Measurements from ENCODE around the gene SLA2. TPM values are rescaled to one million over a fixed set of nuclear protein-coding genes. Genes with fewer than 3 reads are reported as not detected.

Gene SLA2
- total and polyA plus RNA-seq, 2 of the 4 experiments (the other 2 are of a cell fraction), result 0.03 TPM; not detected in 1

DNA sequence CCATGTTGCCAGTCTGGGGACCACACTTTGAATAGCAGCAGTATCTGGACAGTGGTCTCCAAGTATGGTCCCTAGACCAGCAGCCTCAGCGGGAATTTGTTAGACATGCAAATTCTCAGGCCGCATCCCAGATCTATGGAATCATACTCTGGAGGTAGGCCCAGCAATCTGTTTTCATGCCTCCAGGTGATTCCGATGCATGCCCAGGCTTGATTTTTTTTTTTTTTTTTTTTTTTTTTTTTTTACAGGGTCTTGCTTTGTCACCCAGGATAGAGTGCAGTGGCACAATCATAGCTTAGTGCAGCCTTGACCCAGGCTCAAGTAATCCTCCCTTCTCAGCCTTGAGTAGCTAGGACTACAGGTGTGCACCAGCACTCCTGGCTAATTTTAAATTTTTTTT, 682 bp upstream of the SLA2 start (continued):
- TF ChIP-seq, protein P1, sequence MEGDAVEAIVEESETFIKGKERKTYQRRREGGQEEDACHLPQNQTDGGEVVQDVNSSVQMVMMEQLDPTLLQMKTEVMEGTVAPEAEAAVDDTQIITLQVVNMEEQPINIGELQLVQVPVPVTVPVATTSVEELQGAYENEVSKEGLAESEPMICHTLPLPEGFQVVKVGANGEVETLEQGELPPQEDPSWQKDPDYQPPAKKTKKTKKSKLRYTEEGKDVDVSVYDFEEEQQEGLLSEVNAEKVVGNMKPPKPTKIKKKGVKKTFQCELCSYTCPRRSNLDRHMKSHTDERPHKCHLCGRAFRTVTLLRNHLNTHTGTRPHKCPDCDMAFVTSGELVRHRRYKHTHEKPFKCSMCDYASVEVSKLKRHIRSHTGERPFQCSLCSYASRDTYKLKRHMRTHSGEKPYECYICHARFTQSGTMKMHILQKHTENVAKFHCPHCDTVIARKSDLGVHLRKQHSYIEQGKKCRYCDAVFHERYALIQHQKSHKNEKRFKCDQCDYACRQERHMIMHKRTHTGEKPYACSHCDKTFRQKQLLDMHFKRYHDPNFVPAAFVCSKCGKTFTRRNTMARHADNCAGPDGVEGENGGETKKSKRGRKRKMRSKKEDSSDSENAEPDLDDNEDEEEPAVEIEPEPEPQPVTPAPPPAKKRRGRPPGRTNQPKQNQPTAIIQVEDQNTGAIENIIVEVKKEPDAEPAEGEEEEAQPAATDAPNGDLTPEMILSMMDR (conservative IDR thresholded peaks at IDR 0.05; ENCODE audit: low read depth, low read length), result no peak
- no peak for TF ChIP-seq RFX5 (IDR thresholded peaks at IDR 0.05; ENCODE audit: low read depth, low read length)

DNA sequence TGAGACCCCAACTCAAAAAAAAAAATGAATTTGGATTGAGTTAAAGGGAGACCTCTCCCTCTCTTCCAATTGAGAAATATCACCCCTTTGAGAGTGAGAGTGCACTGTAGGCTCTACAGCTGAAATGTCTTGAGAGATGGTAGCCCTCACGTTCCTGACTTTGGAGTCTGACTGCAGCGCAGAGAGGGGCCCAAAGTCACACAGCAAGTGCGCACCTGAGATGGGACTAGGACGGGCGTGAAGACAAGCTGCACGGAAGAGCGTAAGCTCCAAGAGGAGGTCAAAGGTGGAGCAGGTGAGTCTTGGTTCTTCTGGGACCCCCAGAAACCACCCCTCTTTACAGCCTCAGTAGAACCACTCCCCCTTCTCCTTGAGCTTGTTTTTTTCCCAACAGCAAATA, 643 bp downstream of the SLA2 start:
- CTCF ChIA-PET, result no interaction called here

More for the DNA sequence above, 643 bp downstream of the SLA2 start:
- no TSS peak for BruUV-seq (replicated peaks)
- Histone ChIP-seq H3K14ac (replicated peaks; ENCODE audit: low read depth, low read length) (no peak overlapping the region), H4K5ac (ENCODE audit: low read depth, low read length) (no peak overlapping the region), H3K4me3 (ENCODE audit: insufficient read depth, low read depth, low read length) (no peak overlapping the region), H2BK120ac (ENCODE audit: low read depth, low read length) (no peak overlapping the region), H2AK5ac (ENCODE audit: low read depth, low read length) (no peak overlapping the region), H3K9ac (ENCODE audit: low read depth, low read length) (no peak overlapping the region), H4K20me1 (ENCODE audit: insufficient read depth, low read length) (no peaks in the 10 kb centered on the region), H3K9me1 (ENCODE audit: insufficient read depth, low read length) (no peaks in the 10 kb centered on the region), H2BK20ac (ENCODE audit: low read depth, low read length) (no peak overlapping the region), H3K79me1 (ENCODE audit: low read depth in 1 of 2, low read length in 2 of 2) (no peaks in the 10 kb centered on the region), H3K18ac (ENCODE audit: low read depth, low read length) (no peak overlapping the region), H2AK9ac (replicated peaks; ENCODE audit: low read depth, low read length, poor library complexity) (no peak overlapping the region), H2AFZ (replicated peaks; ENCODE audit: low read length, poor library complexity) (no peak overlapping the region), H4K8ac (ENCODE audit: low read depth in 2 of 2, low read length in 2 of 2) (no peak overlapping the region), H3K9me3 (ENCODE audit: control insufficient read depth, insufficient read depth, low read length) (no peaks in the 10 kb centered on the region), H3K27me3 (ENCODE audit: control insufficient read depth, insufficient read depth, low read length) (0 out of 2 replicates have a peak, but pooled peaks cover 1% of the 10 kb centered on the region), H3K4me1 (ENCODE audit: control insufficient read depth, insufficient read depth, low read length) (no peaks in the 10 kb centered on the region), H3K23ac (ENCODE audit: low read depth, low read length) (no peak overlapping the region), H3K27ac (ENCODE audit: insufficient read depth, low read length) (no peak overlapping the region), H3K4me2 (ENCODE audit: low read depth, low read length) (no peak overlapping the region), H3K4ac (ENCODE audit: low read depth, low read length) (no peak overlapping the region), H2BK15ac (ENCODE audit: low read depth, low read length) (no peak overlapping the region), H2BK5ac (ENCODE audit: low read depth, low read length, poor library complexity, severe bottlenecking) (no peak overlapping the region), H3K36me3 (ENCODE audit: control insufficient read depth, insufficient read depth, low read length) (no peaks in the 10 kb centered on the region), H3K56ac (ENCODE audit: extremely low read depth, insufficient read depth, low read length) (no peak overlapping the region), H4K91ac (ENCODE audit: insufficient read depth, low read depth, low read length) (no peak overlapping the region)
- ATAC-seq (ENCODE audit: low read depth), result no peak
- dilution Hi-C loops (cut with HindIII; ENCODE audit: low sequenced_read_pairs, unreplicated experiment) (no loop called here), in situ Hi-C loops (cut with MboI; ENCODE audit: low sequenced_read_pairs) (no loop called here), intact Hi-C loops (cut with micrococcal nuclease) (no loop called here)
- TF ChIP-seq MXI1 (IDR thresholded peaks at IDR 0.05; ENCODE audit: borderline replicate concordance, low read depth, low read length) (no peak), CHD1 (IDR thresholded peaks at IDR 0.05; ENCODE audit: low read depth, low read length) (no peak), ELK1 (IDR thresholded peaks at IDR 0.05; ENCODE audit: borderline replicate concordance, low read depth, low read length) (no peak), NFE2L2 (IDR thresholded peaks at IDR 0.05; ENCODE audit: low read depth, low read length) (no peak), CEBPB (IDR thresholded peaks at IDR 0.05; ENCODE audit: low read depth, low read length) (no peak), RFX5 (IDR thresholded peaks at IDR 0.05; ENCODE audit: low read depth, low read length) (no peak)
- no CpG with 5 or more reads among the region's 7 CpGs for WGBS, 2 experiments (ENCODE audit: extremely low coverage in 2 of 2, insufficient read length in 1 of 2)
- POLR2A ChIA-PET (ENCODE audit: unreplicated experiment), result no interaction called here
- no peak for DNase-seq

Data from IMR-90 (cell line).